Endothelial cell of umbilical vein (primary cell): Measurements from ENCODE around the gene MFRP. TPM values are rescaled to one million over a fixed set of nuclear protein-coding genes. Genes with fewer than 3 reads are reported as not detected.

ENCODE experiments used
- BruUV-seq: library from RNA; stranded (reverse); fragments of 400-500 nt; replicated peaks from 2 replicates; lab custom pipeline; 2021; lab: Mats Ljungman, UMichigan
- CTCF ChIA-PET: fragments of 300-600, 350-600 bp; sonication (Branson Sonifier 250); formaldehyde crosslinking; loops from one replicate; lab custom pipeline; 2021; ENCODE audit warnings: antibody characterized with exemption, inconsistent platforms; lab: Charles Lee
- POLR2A ChIA-PET: fragments of 300-600, 350-600 bp; sonication (Branson Sonifier 250); formaldehyde crosslinking; loops from one replicate; lab custom pipeline; 2021; ENCODE audit warnings: antibody characterized with exemption, inconsistent platforms; lab: Charles Lee
- DNase-seq: peaks from one replicate; pipeline ENCODE4 v3.0.0-alpha.2; 2011; ENCODE audit warnings: low read depth, low spot score
- FAIRE-seq: peaks from 2 replicates; lab custom pipeline; 2011; peaks lifted over from hg19 to GRCh38; lab: Jason Lieb, UNC
- H2AFZ ChIP-seq: 2 replicates; pipeline ENCODE4 v1.6.0; 2012; ENCODE audit warnings: low read depth, low read length, control low read depth, inconsistent platforms
- H3K27ac ChIP-seq: 2 replicates; pipeline ENCODE4 v1.5.1; 2011; ENCODE audit warnings: low read depth, mild to moderate bottlenecking, control low read depth, low read length, moderate library complexity; ENCODE audit not compliant: insufficient read depth
- H3K27me3 ChIP-seq, 2 experiments: 2 replicates each; pipeline versions ENCODE4 v1.6.0 to v1.6.1; 2011; ENCODE audit warnings: low read length in 2 of 2, mixed read lengths in 1 of 2; ENCODE audit not compliant: control insufficient read depth in 2 of 2, insufficient read depth in 2 of 2
- H3K36me3 ChIP-seq, 2 experiments: 2 replicates in 1 of 2; 3 replicates in 1 of 2; pipeline ENCODE4 v1.5.1; 2011; ENCODE audit warnings: low read length in 2 of 2, mild to moderate bottlenecking in 1 of 2, moderate library complexity in 1 of 2; ENCODE audit not compliant: control insufficient read depth in 2 of 2, insufficient read depth in 2 of 2; ENCODE audit errors: extremely low read depth in 1 of 2
- H3K4me1 ChIP-seq: 3 replicates; pipeline ENCODE4 v1.5.1; 2011; ENCODE audit warnings: mild to moderate bottlenecking, low read length; ENCODE audit not compliant: control insufficient read depth, insufficient read depth; ENCODE audit errors: extremely low read depth
- H3K4me2 ChIP-seq: 2 replicates; pipeline ENCODE4 v1.6.1; 2011; ENCODE audit warnings: low read length, control low read depth, mixed read lengths; ENCODE audit not compliant: insufficient read depth
- H3K4me3 ChIP-seq, 3 experiments: fragments of 200-600 bp in 1 of 3; sonication (generic), shearing (Covaris generic) in 1 of 3; replicated peaks in 1 of 3; 2 replicates each; pipeline ENCODE4 v1.5.1; 2011 to 2016; ENCODE audit warnings: control low read depth in 3 of 3, low read length in 3 of 3, mild to moderate bottlenecking in 2 of 3, inconsistent platforms in 1 of 3, low read depth in 1 of 3, moderate library complexity in 1 of 3; ENCODE audit not compliant: insufficient read depth in 1 of 3
- H3K79me2 ChIP-seq: 2 replicates; pipeline ENCODE4 v1.6.0; 2012; ENCODE audit warnings: low read length, inconsistent platforms; ENCODE audit not compliant: control insufficient read depth, insufficient read depth
- H3K9ac ChIP-seq: replicated peaks from 2 replicates; pipeline ENCODE3; 2011; ENCODE audit warnings: low read length, control low read depth; ENCODE audit not compliant: insufficient read depth; ENCODE audit errors: extremely low read depth
- H3K9me1 ChIP-seq: replicated peaks from 3 replicates; pipeline ENCODE4 v1.6.0; 2011; ENCODE audit warnings: mild to moderate bottlenecking, low read length; ENCODE audit not compliant: control insufficient read depth, insufficient read depth; ENCODE audit errors: extremely low read depth
- H3K9me3 ChIP-seq: replicated peaks from 2 replicates; pipeline ENCODE4 v1.5.1; 2012; ENCODE audit warnings: low read length, inconsistent platforms; ENCODE audit not compliant: control insufficient read depth, insufficient read depth
- H4K20me1 ChIP-seq: replicated peaks from 2 replicates; pipeline ENCODE3; 2011; ENCODE audit warnings: mild to moderate bottlenecking, low read length; ENCODE audit not compliant: control insufficient read depth, insufficient read depth; ENCODE audit errors: extremely low read depth
- EZH2 ChIP-seq: IDR thresholded peaks from 2 replicates; pipeline ENCODE4 v1.6.1; 2012; ENCODE audit warnings: borderline replicate concordance, low read depth, mild to moderate bottlenecking, moderate library complexity, low read length, inconsistent platforms; ENCODE audit not compliant: severe bottlenecking
- FOS ChIP-seq: IDR thresholded peaks from 2 replicates; pipeline ENCODE4 v1.6.1; 2011; ENCODE audit warnings: mild to moderate bottlenecking, low read length, moderate library complexity, borderline replicate concordance; ENCODE audit not compliant: insufficient read depth
- GATA2 ChIP-seq: IDR thresholded peaks from 2 replicates; pipeline ENCODE4 v1.7.0; 2011; ENCODE audit warnings: low read depth, mild to moderate bottlenecking, moderate library complexity, mixed read lengths, low read length; ENCODE audit not compliant: insufficient read length, insufficient read depth
- JUN ChIP-seq: IDR thresholded peaks from 2 replicates; pipeline ENCODE4 v1.6.1; 2011; ENCODE audit warnings: borderline replicate concordance, low read depth; ENCODE audit not compliant: insufficient read length, insufficient read depth
- MYC ChIP-seq: IDR thresholded peaks from one replicate; pipeline ENCODE4 v1.6.1; 2011; ENCODE audit warnings: mild to moderate bottlenecking, low read depth, low read length
- POLR2A ChIP-seq: IDR thresholded peaks from 2 replicates; pipeline ENCODE4 v1.6.1; 2012; ENCODE audit warnings: low read depth, mild to moderate bottlenecking, control low read depth, low read length
- POLR2AphosphoS5 ChIP-seq: IDR thresholded peaks from 2 replicates; pipeline ENCODE4 v1.6.1; 2012; ENCODE audit warnings: low read depth, mild to moderate bottlenecking, control low read depth, low read length, moderate library complexity; ENCODE audit not compliant: insufficient read depth
- dilution Hi-C: fragments of 300-500 bp; cut with MboI; formaldehyde crosslinking; loops from one replicate; pipeline ENCODE4 v1.15.0; 2019; ENCODE audit warnings: low sequenced_read_pairs; ENCODE audit not compliant: extremely low pct_ligation_motif_present
- intact Hi-C: fragments of 100-400 bp; cut with micrococcal nuclease; formaldehyde crosslinking; loops from one replicate; pipeline ENCODE4 v1.10.0; 2022
- polyA plus RNA-seq, 4 experiments: library from polyadenylated mRNA; depleted of rRNA in 3 of 4; stranded (reverse) in 3 of 4; unstranded in 1 of 4; fragments of >200 nt; gene quantifications; 2 replicates each; pipeline versions ENCODE4 v1.2.1 to v1.2.3, GENCODE V29; 2011 to 2012; ENCODE audit warnings: missing spikeins in 1 of 4
- total RNA-seq: library from RNA; stranded (reverse); gene quantifications from 2 replicates; pipeline ENCODE4 v1.2.3, GENCODE V29; 2021
- TF ChIP-seq, protein P1 (sequence below), 2 donors: IDR thresholded peaks; 1 replicate in 1 of 2; 2 replicates in 1 of 2; pipeline ENCODE4 v1.5.1; 2011; ENCODE audit warnings: low read length in 2 of 2, mild to moderate bottlenecking in 2 of 2, moderate library complexity in 2 of 2, control low read depth in 1 of 2, inconsistent platforms in 1 of 2, low read depth in 1 of 2; ENCODE audit not compliant: insufficient read depth in 1 of 2; ENCODE audit errors: extremely low read depth in 1 of 2
- TF ChIP-seq, protein P2 (sequence below): IDR thresholded peaks from 2 replicates; pipeline ENCODE4 v1.6.1; 2011; ENCODE audit not compliant: insufficient read depth, insufficient read length

The MFRP gene
- total and polyA plus RNA-seq, 2 donors (not counting 3 experiments of a cell fraction or from before 2014, with no cell fraction given) = 0.08 TPM; not detected in 1

DNA sequence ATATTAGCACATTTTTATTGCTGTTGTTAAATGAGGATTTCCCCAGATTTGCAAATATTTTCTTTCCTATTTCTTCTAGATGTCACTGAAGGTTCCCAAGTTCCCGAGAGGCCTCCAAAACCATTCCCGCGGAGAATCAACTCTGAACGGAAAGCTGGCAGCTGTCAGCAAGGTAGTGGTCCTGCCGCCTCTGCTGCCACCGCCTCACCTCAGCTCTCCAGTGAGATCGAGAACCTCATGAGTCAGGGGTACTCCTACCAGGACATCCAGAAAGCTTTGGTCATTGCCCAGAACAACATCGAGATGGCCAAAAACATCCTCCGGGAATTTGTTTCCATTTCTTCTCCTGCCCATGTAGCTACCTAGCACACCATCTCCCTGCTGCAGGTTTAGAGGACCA is 47.1 kb downstream of the MFRP start:
- Histone ChIP-seq H2AFZ (no peak overlapping the region), H3K79me2 (no peaks in the 10 kb centered on the region), H3K27me3 (no peaks in the 10 kb centered on the region), H3K9ac (no peak overlapping the region), H3K27ac (no peak overlapping the region), H4K20me1 (no peaks in the 10 kb centered on the region), H3K36me3 (peaks cover 24 to 29% of the 10 kb centered on the region in 2 experiments), H3K9me1 (no peaks in the 10 kb centered on the region), H3K4me2 (no peak overlapping the region), H3K4me3 (no peak overlapping the region), H3K9me3 (no peaks in the 10 kb centered on the region), H3K4me1 (no peaks in the 10 kb centered on the region)
- intact Hi-C loops (no loop called here), dilution Hi-C loops (no loop called here)
- BruUV-seq = no TSS peak
- ChIA-PET POLR2A (no interaction called here), CTCF (interaction anchor here (0.9 to 1.4 kb wide), 5 partner anchors 21 to 93 kb away, joined by 3 to 7 read pairs (median 3); partner anchors contain the start of gene CBL)
- DNase-seq = no peak
- TF ChIP-seq POLR2A (no peak), POLR2AphosphoS5 (no peak), EZH2 (no peak), MYC (no peak), GATA2 (no peak), JUN (no peak), FOS (no peak)
- TF ChIP-seq, protein P1, sequence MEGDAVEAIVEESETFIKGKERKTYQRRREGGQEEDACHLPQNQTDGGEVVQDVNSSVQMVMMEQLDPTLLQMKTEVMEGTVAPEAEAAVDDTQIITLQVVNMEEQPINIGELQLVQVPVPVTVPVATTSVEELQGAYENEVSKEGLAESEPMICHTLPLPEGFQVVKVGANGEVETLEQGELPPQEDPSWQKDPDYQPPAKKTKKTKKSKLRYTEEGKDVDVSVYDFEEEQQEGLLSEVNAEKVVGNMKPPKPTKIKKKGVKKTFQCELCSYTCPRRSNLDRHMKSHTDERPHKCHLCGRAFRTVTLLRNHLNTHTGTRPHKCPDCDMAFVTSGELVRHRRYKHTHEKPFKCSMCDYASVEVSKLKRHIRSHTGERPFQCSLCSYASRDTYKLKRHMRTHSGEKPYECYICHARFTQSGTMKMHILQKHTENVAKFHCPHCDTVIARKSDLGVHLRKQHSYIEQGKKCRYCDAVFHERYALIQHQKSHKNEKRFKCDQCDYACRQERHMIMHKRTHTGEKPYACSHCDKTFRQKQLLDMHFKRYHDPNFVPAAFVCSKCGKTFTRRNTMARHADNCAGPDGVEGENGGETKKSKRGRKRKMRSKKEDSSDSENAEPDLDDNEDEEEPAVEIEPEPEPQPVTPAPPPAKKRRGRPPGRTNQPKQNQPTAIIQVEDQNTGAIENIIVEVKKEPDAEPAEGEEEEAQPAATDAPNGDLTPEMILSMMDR (IDR thresholded peaks at IDR 0.05; ENCODE audit: extremely low read depth in 1 of 2, insufficient read depth in 1 of 2, low read depth in 1 of 2, low read length in 2 of 2) = no peak
- TF ChIP-seq, protein P2, sequence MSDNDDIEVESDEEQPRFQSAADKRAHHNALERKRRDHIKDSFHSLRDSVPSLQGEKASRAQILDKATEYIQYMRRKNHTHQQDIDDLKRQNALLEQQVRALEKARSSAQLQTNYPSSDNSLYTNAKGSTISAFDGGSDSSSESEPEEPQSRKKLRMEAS = no peak
- FAIRE-seq = no peak
